Esophagus muscularis mucosa (tissue), 3 donors: ENCODE data around the gene LOXL3.

ENCODE experiments used
- CTCF ChIP-seq, 3 experiments: fragments of 200-600 bp in 2 of 3; fragments of 450-650 bp in 1 of 3; sonication (generic) in 2 of 3; IDR thresholded peaks; one replicate each; pipeline ENCODE4 v1.5.1; 2017 to 2019; ENCODE audit warnings: antibody characterized with exemption in 3 of 3, mild to moderate bottlenecking in 2 of 3, moderate library complexity in 1 of 3
- POLR2AphosphoS5 ChIP-seq, 2 donors: sonication (generic); formaldehyde crosslinking; IDR thresholded peaks; one replicate each; pipeline ENCODE4 v1.6.1; 2017; ENCODE audit warnings: antibody characterized with exemption in 2 of 2

GRCh38 chr2:74571058-74571457 is 17.3 kb upstream of the LOXL3 start:
- no peak for TF ChIP-seq CTCF (IDR thresholded peaks at IDR 0.05)
- TF ChIP-seq POLR2AphosphoS5 (IDR thresholded peaks at IDR 0.05), result no peak
